Measurements from ENCODE around the gene AAR2.
A peak's percentile ranks its signal among the peaks of the same experiment; 100 is the strongest.

Gene AAR2

GRCh38 chr20:36238153-36238552 is 1.9 kb downstream of the AAR2 start:
- H3K9me3 Mint-ChIP-seq, result no peaks in the 10 kb centered on the region
- peak overlapping the region; percentile 42 for H3K4me3 Mint-ChIP-seq
- peaks cover 16% of the 10 kb centered on the region for H3K4me1 Mint-ChIP-seq (ENCODE audit: low read depth)
- peaks cover 14% of the 10 kb centered on the region for H3K36me3 Mint-ChIP-seq (ENCODE audit: low read depth)
- H3K27me3 Mint-ChIP-seq (ENCODE audit: low read depth), result no peaks in the 10 kb centered on the region
- no peak overlapping the region for H3K27ac Mint-ChIP-seq

- Mint-ChIP-seq H3K27me3 (ENCODE audit: low read depth) (no peaks in the 10 kb centered on the region), H3K4me3 (peak overlapping the region; percentile 49), H3K36me3 (ENCODE audit: low read depth) (peaks cover 17% of the 10 kb centered on the region), H3K9me3 (no peaks in the 10 kb centered on the region), H3K27ac (peak overlapping the region; percentile 32), H3K4me1 (ENCODE audit: low read depth) (peaks cover 16% of the 10 kb centered on the region)
These were observed 2.5 kb downstream of the AAR2 start for GRCh38 chr20:36238760-36239159.

GRCh38 chr20:36240076-36240475 is 3.8 kb downstream of the AAR2 start:
- no peaks in the 10 kb centered on the region for H3K9me3 Mint-ChIP-seq
- no peaks in the 10 kb centered on the region for H3K27me3 Mint-ChIP-seq (ENCODE audit: low read depth)
- peaks cover 16% of the 10 kb centered on the region for H3K4me1 Mint-ChIP-seq (ENCODE audit: low read depth)
- H3K4me3 Mint-ChIP-seq, result no peak overlapping the region
- H3K36me3 Mint-ChIP-seq (ENCODE audit: low read depth), result peaks cover 17% of the 10 kb centered on the region
- no peak overlapping the region for H3K27ac Mint-ChIP-seq

- Mint-ChIP-seq H3K9me3 (no peaks in the 10 kb centered on the region), H3K27ac (no peak overlapping the region), H3K4me1 (ENCODE audit: low read depth) (peaks cover 13% of the 10 kb centered on the region), H3K36me3 (ENCODE audit: low read depth) (peaks cover 21% of the 10 kb centered on the region), H3K4me3 (no peak overlapping the region), H3K27me3 (ENCODE audit: low read depth) (no peaks in the 10 kb centered on the region)
These were observed 5.4 kb downstream of the AAR2 start for GRCh38 chr20:36241678-36242077.

- Mint-ChIP-seq H3K27ac (no peak overlapping the region), H3K4me1 (ENCODE audit: low read depth) (peaks cover 7% of the 10 kb centered on the region), H3K27me3 (ENCODE audit: low read depth) (no peaks in the 10 kb centered on the region), H3K9me3 (no peaks in the 10 kb centered on the region), H3K4me3 (no peak overlapping the region), H3K36me3 (ENCODE audit: low read depth) (peaks cover 26% of the 10 kb centered on the region)
These were observed 7.4 kb downstream of the AAR2 start for GRCh38 chr20:36243726-36244125.

GRCh38 chr20:36246401-36246800 is 10.1 kb downstream of the AAR2 start:
- Mint-ChIP-seq H3K36me3 (ENCODE audit: low read depth) (peaks cover 22% of the 10 kb centered on the region), H3K4me3 (no peak overlapping the region), H3K27ac (no peak overlapping the region), H3K9me3 (no peaks in the 10 kb centered on the region), H3K4me1 (ENCODE audit: low read depth) (peaks cover 2% of the 10 kb centered on the region), H3K27me3 (ENCODE audit: low read depth) (no peaks in the 10 kb centered on the region)

GRCh38 chr20:36248836-36249235 is 12.6 kb downstream of the AAR2 start:
- no peaks in the 10 kb centered on the region for H3K27me3 Mint-ChIP-seq (ENCODE audit: low read depth)
- H3K4me3 Mint-ChIP-seq, result no peak overlapping the region
- H3K4me1 Mint-ChIP-seq (ENCODE audit: low read depth), result peaks cover 5% of the 10 kb centered on the region
- H3K36me3 Mint-ChIP-seq (ENCODE audit: low read depth), result peaks cover 21% of the 10 kb centered on the region
- H3K9me3 Mint-ChIP-seq, result no peaks in the 10 kb centered on the region
- H3K27ac Mint-ChIP-seq, result no peak overlapping the region

- no peaks in the 10 kb centered on the region for H3K27me3 Mint-ChIP-seq (ENCODE audit: low read depth)
- peaks cover 21% of the 10 kb centered on the region for H3K36me3 Mint-ChIP-seq (ENCODE audit: low read depth)
- H3K9me3 Mint-ChIP-seq, result no peaks in the 10 kb centered on the region
- H3K4me3 Mint-ChIP-seq, result no peak overlapping the region
- peaks cover 5% of the 10 kb centered on the region for H3K4me1 Mint-ChIP-seq (ENCODE audit: low read depth)
- H3K27ac Mint-ChIP-seq, result no peak overlapping the region
These were observed 13.2 kb downstream of the AAR2 start for GRCh38 chr20:36249450-36249849.

GRCh38 chr20:36251426-36251825 is 15.1 kb downstream of the AAR2 start:
- Mint-ChIP-seq H3K36me3 (ENCODE audit: low read depth) (peaks cover 22% of the 10 kb centered on the region), H3K4me1 (ENCODE audit: low read depth) (peaks cover 5% of the 10 kb centered on the region), H3K27ac (no peak overlapping the region), H3K4me3 (no peak overlapping the region), H3K9me3 (no peaks in the 10 kb centered on the region), H3K27me3 (ENCODE audit: low read depth) (no peaks in the 10 kb centered on the region)

GRCh38 chr20:36252511-36252910 is 16.2 kb downstream of the AAR2 start:
- peaks cover 19% of the 10 kb centered on the region for H3K36me3 Mint-ChIP-seq (ENCODE audit: low read depth)

GRCh38 chr20:36253036-36253435 is 16.8 kb downstream of the AAR2 start:
- H3K36me3 Mint-ChIP-seq (ENCODE audit: low read depth), result peaks cover 16% of the 10 kb centered on the region
- H3K27me3 Mint-ChIP-seq (ENCODE audit: low read depth), result no peaks in the 10 kb centered on the region
- no peaks in the 10 kb centered on the region for H3K9me3 Mint-ChIP-seq
- peaks cover 4% of the 10 kb centered on the region for H3K4me1 Mint-ChIP-seq (ENCODE audit: low read depth)
- no peak overlapping the region for H3K4me3 Mint-ChIP-seq
- no peak overlapping the region for H3K27ac Mint-ChIP-seq

More at GRCh38 chr20:36252511-36252910, 16.2 kb downstream of the AAR2 start:
- Mint-ChIP-seq H3K27ac (peak overlapping the region; percentile 47), H3K9me3 (no peaks in the 10 kb centered on the region), H3K27me3 (ENCODE audit: low read depth) (no peaks in the 10 kb centered on the region), H3K4me3 (no peak overlapping the region), H3K4me1 (ENCODE audit: low read depth) (peaks cover 5% of the 10 kb centered on the region)

- no peak overlapping the region for H3K4me3 Mint-ChIP-seq
- no peaks in the 10 kb centered on the region for H3K9me3 Mint-ChIP-seq
- H3K27me3 Mint-ChIP-seq (ENCODE audit: low read depth), result no peaks in the 10 kb centered on the region
- H3K36me3 Mint-ChIP-seq (ENCODE audit: low read depth), result peaks cover 12% of the 10 kb centered on the region
- no peak overlapping the region for H3K27ac Mint-ChIP-seq
- H3K4me1 Mint-ChIP-seq (ENCODE audit: low read depth), result peaks cover 3% of the 10 kb centered on the region
These were observed 17.8 kb downstream of the AAR2 start for GRCh38 chr20:36254076-36254475.

GRCh38 chr20:36255445-36255844 is 19.2 kb downstream of the AAR2 start:
- peaks cover 10% of the 10 kb centered on the region for H3K36me3 Mint-ChIP-seq (ENCODE audit: low read depth)
- H3K27ac Mint-ChIP-seq, result no peak overlapping the region
- H3K27me3 Mint-ChIP-seq (ENCODE audit: low read depth), result no peaks in the 10 kb centered on the region
- no peak overlapping the region for H3K4me3 Mint-ChIP-seq
- H3K4me1 Mint-ChIP-seq (ENCODE audit: low read depth), result peaks cover 3% of the 10 kb centered on the region
- H3K9me3 Mint-ChIP-seq, result no peaks in the 10 kb centered on the region

- Mint-ChIP-seq H3K27me3 (ENCODE audit: low read depth) (no peaks in the 10 kb centered on the region), H3K9me3 (no peaks in the 10 kb centered on the region), H3K4me1 (ENCODE audit: low read depth) (no peaks in the 10 kb centered on the region), H3K36me3 (ENCODE audit: low read depth) (peaks cover 7% of the 10 kb centered on the region), H3K27ac (no peak overlapping the region), H3K4me3 (no peak overlapping the region)
These were observed 23.1 kb downstream of the AAR2 start for GRCh38 chr20:36259177-36260061.

GRCh38 chr20:36260316-36260715 is 24.0 kb downstream of the AAR2 start:
- Mint-ChIP-seq H3K4me3 (no peak overlapping the region), H3K4me1 (ENCODE audit: low read depth) (no peaks in the 10 kb centered on the region), H3K27me3 (ENCODE audit: low read depth) (no peaks in the 10 kb centered on the region), H3K36me3 (ENCODE audit: low read depth) (peaks cover 7% of the 10 kb centered on the region), H3K27ac (no peak overlapping the region), H3K9me3 (no peaks in the 10 kb centered on the region)

Data from T-helper 1 cell treated with Interleukin-12 subunit alpha and Interleukin-12 subunit beta and Interleukin-4 antibody, amounts not matched to agents 30 μg/mL and 1 μg/mL, for 36 hours (primary cell).